Astrocyte (in vitro differentiated cells and primary cell): ENCODE results near the gene ZNF407. TPM values are rescaled to one million over a fixed set of nuclear protein-coding genes. Genes with fewer than 3 reads are reported as not detected.
A peak's percentile ranks its signal among the peaks of the same experiment; 100 is the strongest.

Experiments used
- DNase-seq: peaks from one replicate; pipeline ENCODE4 v3.0.0-alpha.2; 2010; ENCODE audit warnings: low read depth
- FAIRE-seq: peaks from 2 replicates; lab custom pipeline; 2011; peaks lifted over from hg19 to GRCh38; lab: Jason Lieb, UNC
- H2AFZ ChIP-seq: 2 replicates; pipeline ENCODE4 v1.6.0; 2012; ENCODE audit warnings: low read depth, low read length, inconsistent platforms
- H3K27ac ChIP-seq: 2 replicates; pipeline ENCODE4 v1.5.1; 2011; ENCODE audit warnings: low read depth, low read length, inconsistent platforms
- H3K27me3 ChIP-seq: 2 replicates; pipeline ENCODE4 v1.6.0; 2011; ENCODE audit warnings: low read length, inconsistent platforms; ENCODE audit not compliant: insufficient read depth
- H3K36me3 ChIP-seq: 2 replicates; pipeline ENCODE4 v1.5.1; 2011; ENCODE audit warnings: low read length, inconsistent platforms; ENCODE audit not compliant: insufficient read depth
- H3K4me1 ChIP-seq: 2 replicates; pipeline ENCODE4 v1.5.1; 2011; ENCODE audit warnings: low read length, inconsistent platforms; ENCODE audit not compliant: insufficient read depth
- H3K4me2 ChIP-seq: 2 replicates; pipeline ENCODE4 v1.6.0; 2012; ENCODE audit warnings: low read length, inconsistent platforms
- H3K4me3 ChIP-seq: 2 replicates; pipeline ENCODE4 v1.5.1; 2011; ENCODE audit warnings: low read depth, mild to moderate bottlenecking, low read length, inconsistent platforms; ENCODE audit not compliant: insufficient read depth
- H3K79me2 ChIP-seq: 2 replicates; pipeline ENCODE4 v1.6.0; 2012; ENCODE audit warnings: mild to moderate bottlenecking, low read length, inconsistent platforms; ENCODE audit not compliant: insufficient read depth
- H3K9ac ChIP-seq: 2 replicates; pipeline ENCODE4 v1.6.0; 2012; ENCODE audit warnings: mild to moderate bottlenecking, low read length, inconsistent platforms
- H3K9me3 ChIP-seq: 2 replicates; pipeline ENCODE4 v1.5.1; 2012; ENCODE audit warnings: low read depth, mild to moderate bottlenecking, low read length, inconsistent platforms; ENCODE audit not compliant: insufficient read depth
- H4K20me1 ChIP-seq: 2 replicates; pipeline ENCODE4 v1.6.0; 2012; ENCODE audit warnings: low read length, inconsistent platforms; ENCODE audit not compliant: insufficient read depth
- H3K27ac Mint-ChIP-seq: one replicate; pipeline ENCODE4 v1.8.0; 2021; ENCODE audit warnings: mild to moderate bottlenecking, mixed read lengths; ENCODE audit not compliant: unreplicated experiment
- H3K27me3 Mint-ChIP-seq: one replicate; pipeline ENCODE4 v1.8.0; 2021; ENCODE audit warnings: low read depth, mixed read lengths; ENCODE audit not compliant: unreplicated experiment
- H3K36me3 Mint-ChIP-seq: one replicate; pipeline ENCODE4 v1.8.0; 2021; ENCODE audit warnings: low read depth, mixed read lengths; ENCODE audit not compliant: unreplicated experiment
- H3K4me1 Mint-ChIP-seq: one replicate; pipeline ENCODE4 v1.8.0; 2021; ENCODE audit warnings: low read depth, mixed read lengths; ENCODE audit not compliant: unreplicated experiment
- H3K4me3 Mint-ChIP-seq: one replicate; pipeline ENCODE4 v1.8.0; 2021; ENCODE audit warnings: mild to moderate bottlenecking, moderate library complexity, mixed read lengths; ENCODE audit not compliant: unreplicated experiment
- H3K9me3 Mint-ChIP-seq: one replicate; pipeline ENCODE4 v1.8.0; 2021; ENCODE audit warnings: mild to moderate bottlenecking, mixed read lengths; ENCODE audit not compliant: unreplicated experiment
- EZH2 ChIP-seq: IDR thresholded peaks from 2 replicates; pipeline ENCODE4 v1.6.1; 2012; ENCODE audit warnings: mild to moderate bottlenecking, low read length, inconsistent platforms; ENCODE audit not compliant: insufficient read depth
- total RNA-seq: library from RNA; stranded (reverse); gene quantifications from 2 replicates; pipeline ENCODE4 v1.2.1, GENCODE V29; 2021
- TF ChIP-seq, protein P1 (sequence below): IDR thresholded peaks from 2 replicates; pipeline ENCODE4 v1.5.1; 2011; ENCODE audit warnings: low read depth, mild to moderate bottlenecking, inconsistent platforms, low read length, moderate library complexity; ENCODE audit not compliant: insufficient read depth

Gene ZNF407
- total RNA-seq, 1 donor from 2014 or later: 13.8 TPM

GRCh38 chr18:75003764-75004690, 406.4 kb downstream of the ZNF407 start:
- TF ChIP-seq, protein P1, sequence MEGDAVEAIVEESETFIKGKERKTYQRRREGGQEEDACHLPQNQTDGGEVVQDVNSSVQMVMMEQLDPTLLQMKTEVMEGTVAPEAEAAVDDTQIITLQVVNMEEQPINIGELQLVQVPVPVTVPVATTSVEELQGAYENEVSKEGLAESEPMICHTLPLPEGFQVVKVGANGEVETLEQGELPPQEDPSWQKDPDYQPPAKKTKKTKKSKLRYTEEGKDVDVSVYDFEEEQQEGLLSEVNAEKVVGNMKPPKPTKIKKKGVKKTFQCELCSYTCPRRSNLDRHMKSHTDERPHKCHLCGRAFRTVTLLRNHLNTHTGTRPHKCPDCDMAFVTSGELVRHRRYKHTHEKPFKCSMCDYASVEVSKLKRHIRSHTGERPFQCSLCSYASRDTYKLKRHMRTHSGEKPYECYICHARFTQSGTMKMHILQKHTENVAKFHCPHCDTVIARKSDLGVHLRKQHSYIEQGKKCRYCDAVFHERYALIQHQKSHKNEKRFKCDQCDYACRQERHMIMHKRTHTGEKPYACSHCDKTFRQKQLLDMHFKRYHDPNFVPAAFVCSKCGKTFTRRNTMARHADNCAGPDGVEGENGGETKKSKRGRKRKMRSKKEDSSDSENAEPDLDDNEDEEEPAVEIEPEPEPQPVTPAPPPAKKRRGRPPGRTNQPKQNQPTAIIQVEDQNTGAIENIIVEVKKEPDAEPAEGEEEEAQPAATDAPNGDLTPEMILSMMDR: no peak
- no peak for TF ChIP-seq EZH2
- Histone ChIP-seq H3K4me2 (no peak overlapping the region), H3K36me3 (no peaks in the 10 kb centered on the region), H3K9me3 (no peaks in the 10 kb centered on the region), H3K27me3 (no peaks in the 10 kb centered on the region), H3K4me3 (no peak overlapping the region), H2AFZ (no peak overlapping the region), H4K20me1 (no peaks in the 10 kb centered on the region), H3K79me2 (no peaks in the 10 kb centered on the region), H3K9ac (no peak overlapping the region), H3K27ac (no peak overlapping the region), H3K4me1 (no peaks in the 10 kb centered on the region)
- FAIRE-seq: no peak
- H3K9me3 Mint-ChIP-seq: no peaks in the 10 kb centered on the region
- no peak for DNase-seq
- no peak overlapping the region for H3K27ac Mint-ChIP-seq
- H3K4me3 Mint-ChIP-seq: no peak overlapping the region
- H3K4me1 Mint-ChIP-seq: no peaks in the 10 kb centered on the region
- no peaks in the 10 kb centered on the region for H3K27me3 Mint-ChIP-seq
- no peaks in the 10 kb centered on the region for H3K36me3 Mint-ChIP-seq

DNA sequence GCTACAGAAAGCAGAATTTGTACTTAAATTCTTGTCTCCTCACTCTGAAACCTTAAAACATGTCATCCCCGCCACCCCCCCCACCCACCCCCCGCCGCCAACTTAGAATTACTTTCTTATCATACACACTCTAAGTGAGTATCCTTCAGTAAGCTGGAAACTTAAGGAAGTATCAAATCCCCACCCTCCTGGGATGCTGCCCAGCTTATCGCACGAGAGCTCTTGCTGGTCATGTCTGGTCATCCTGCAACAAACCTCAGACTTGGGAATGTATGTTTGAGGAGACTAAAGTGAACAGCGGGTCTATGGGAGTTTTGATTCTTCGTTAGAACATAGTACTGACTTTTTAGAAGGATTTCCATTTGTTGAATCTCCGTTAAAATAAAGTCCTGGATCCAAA, 408.0 kb downstream of the ZNF407 start:
- no peaks in the 10 kb centered on the region for H3K9me3 ChIP-seq
- Mint-ChIP-seq H3K36me3 (no peaks in the 10 kb centered on the region), H3K27me3 (no peaks in the 10 kb centered on the region), H3K9me3 (no peaks in the 10 kb centered on the region), H3K4me1 (no peaks in the 10 kb centered on the region), H3K4me3 (no peak overlapping the region), H3K27ac (no peak overlapping the region)
- H3K4me1 ChIP-seq: no peaks in the 10 kb centered on the region
- no peaks in the 10 kb centered on the region for H3K27me3 ChIP-seq
- H3K79me2 ChIP-seq: no peaks in the 10 kb centered on the region
- H3K4me3 ChIP-seq: no peak overlapping the region
- H2AFZ ChIP-seq: no peak overlapping the region
- FAIRE-seq (no peak), DNase-seq (peak; percentile 31)
- no peaks in the 10 kb centered on the region for H3K36me3 ChIP-seq
- no peaks in the 10 kb centered on the region for H4K20me1 ChIP-seq
- no peak overlapping the region for H3K9ac ChIP-seq
- no peak overlapping the region for H3K27ac ChIP-seq
- no peak overlapping the region for H3K4me2 ChIP-seq
- TF ChIP-seq, protein P1: no peak
- TF ChIP-seq EZH2: no peak

- Histone ChIP-seq H3K4me1 (no peaks in the 10 kb centered on the region), H3K27me3 (no peaks in the 10 kb centered on the region), H2AFZ (no peak overlapping the region), H4K20me1 (no peaks in the 10 kb centered on the region), H3K79me2 (no peaks in the 10 kb centered on the region), H3K9ac (no peak overlapping the region), H3K4me3 (no peak overlapping the region), H3K9me3 (no peaks in the 10 kb centered on the region), H3K27ac (no peak overlapping the region), H3K36me3 (no peaks in the 10 kb centered on the region), H3K4me2 (no peak overlapping the region)
- no peaks in the 10 kb centered on the region for H3K4me1 Mint-ChIP-seq
- H3K27ac Mint-ChIP-seq: no peak overlapping the region
- H3K9me3 Mint-ChIP-seq: no peaks in the 10 kb centered on the region
- no peak for FAIRE-seq
- no peaks in the 10 kb centered on the region for H3K36me3 Mint-ChIP-seq
- H3K4me3 Mint-ChIP-seq: no peak overlapping the region
- DNase-seq: no peak
- no peak for TF ChIP-seq EZH2
- TF ChIP-seq, protein P1: no peak
- no peaks in the 10 kb centered on the region for H3K27me3 Mint-ChIP-seq
Measured at GRCh38 chr18:75008186-75008585, 410.5 kb downstream of the ZNF407 start.
